GM21737 (cell line): ENCODE results near the gene XXYLT1.
"Not testable (repeated sequence)": the region's sequence is repeated elsewhere in the genome, so short reads cannot be mapped to it uniquely, and the experiment has no call there.

Source experiments
- ATAC-seq: cut with Tn5 transposase; IDR thresholded peaks from one replicate; pipeline ENCODE4 v1.9.1; 2021; ENCODE audit warnings: mild to moderate bottlenecking, moderate library complexity; ENCODE audit not compliant: unreplicated experiment

Gene XXYLT1

GRCh38 chr3:195058336-195059005 lies 212.5 kb downstream of the XXYLT1 start:
- no peak for ATAC-seq

DNA sequence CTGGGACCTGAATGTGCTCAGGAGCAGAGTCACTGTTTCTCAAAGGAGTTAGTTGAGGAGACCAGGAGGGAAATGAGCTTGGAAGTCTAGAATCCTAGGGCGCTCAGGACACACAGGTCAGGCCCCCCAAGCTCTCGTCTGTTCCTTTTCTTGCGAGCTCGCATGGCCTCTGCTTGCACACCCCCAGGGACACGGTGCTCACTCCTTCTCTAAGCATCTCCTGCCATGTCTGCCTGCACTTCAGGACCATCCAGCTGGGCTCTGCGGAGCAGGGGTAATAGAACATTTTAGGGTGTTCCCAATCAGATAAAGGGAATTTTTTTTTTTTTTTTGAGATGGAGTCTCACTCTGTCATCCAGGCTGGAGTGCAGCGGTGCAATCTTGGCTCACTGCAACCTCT lies 213.2 kb downstream of the XXYLT1 start:
- ATAC-seq: no peak

DNA sequence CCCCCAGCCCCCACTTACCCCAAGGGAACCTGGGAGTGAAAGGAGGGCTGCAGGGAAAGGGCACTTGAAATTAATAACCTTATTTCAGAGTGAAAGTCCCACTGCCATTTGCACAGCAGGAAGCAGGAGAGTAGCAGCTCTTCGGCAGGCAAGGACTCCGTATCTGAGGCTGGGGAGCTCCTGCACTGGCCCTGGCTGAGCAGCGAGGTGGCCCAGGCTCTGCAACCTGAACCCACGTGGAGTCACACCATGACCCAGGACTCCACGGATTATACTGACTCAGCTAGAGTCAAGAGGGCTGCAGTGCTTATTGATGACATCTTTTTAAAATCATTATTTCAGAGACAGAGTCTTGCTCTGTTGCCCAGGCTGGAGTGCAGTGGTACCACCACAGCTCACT lies 214.5 kb downstream of the XXYLT1 start:
- no peak for ATAC-seq

DNA sequence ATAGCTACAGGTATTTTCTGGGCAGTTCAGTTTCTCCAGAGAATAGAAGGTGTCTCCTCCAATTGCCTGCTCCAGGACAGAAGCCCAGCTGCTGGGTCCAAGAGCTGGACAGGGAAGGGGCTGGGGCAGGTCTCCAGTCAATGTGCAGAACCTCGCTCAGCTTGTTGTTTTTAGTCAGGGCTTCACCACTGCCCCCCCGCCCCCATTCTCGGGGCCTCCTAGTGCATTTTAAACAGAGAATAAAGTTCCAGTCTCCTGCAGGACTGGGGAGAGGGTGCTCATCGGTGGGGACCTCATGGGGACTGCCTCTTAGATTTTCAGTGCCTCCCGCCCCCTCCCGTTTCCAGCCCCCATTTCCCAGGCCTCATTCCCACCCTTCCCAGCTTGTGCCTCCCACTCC lies 216.6 kb downstream of the XXYLT1 start:
- ATAC-seq: no peak

- ATAC-seq: no peak
Measured at GRCh38 chr3:195052939-195053338, 218.0 kb downstream of the XXYLT1 start.

DNA sequence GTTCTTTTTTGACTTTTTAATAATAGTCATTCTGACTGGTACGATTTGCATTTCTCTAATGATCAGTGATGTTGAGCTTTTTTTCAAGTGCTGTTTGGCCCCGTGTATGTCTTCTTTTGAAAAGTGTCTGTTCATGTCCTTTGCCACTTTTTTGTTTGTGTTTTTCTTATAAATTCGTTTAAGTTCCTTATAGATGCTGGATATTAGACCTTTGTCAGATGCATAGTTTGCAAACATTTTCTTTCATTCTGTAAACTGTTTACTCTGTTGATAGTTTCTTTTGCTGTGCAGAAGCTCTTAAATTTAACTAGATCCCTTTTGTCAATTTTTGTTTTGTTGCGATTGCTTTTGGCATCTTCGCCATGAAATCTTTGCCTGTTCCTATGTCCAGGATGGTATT lies 220.7 kb downstream of the XXYLT1 start:
- ATAC-seq: not testable (repeated sequence)

DNA sequence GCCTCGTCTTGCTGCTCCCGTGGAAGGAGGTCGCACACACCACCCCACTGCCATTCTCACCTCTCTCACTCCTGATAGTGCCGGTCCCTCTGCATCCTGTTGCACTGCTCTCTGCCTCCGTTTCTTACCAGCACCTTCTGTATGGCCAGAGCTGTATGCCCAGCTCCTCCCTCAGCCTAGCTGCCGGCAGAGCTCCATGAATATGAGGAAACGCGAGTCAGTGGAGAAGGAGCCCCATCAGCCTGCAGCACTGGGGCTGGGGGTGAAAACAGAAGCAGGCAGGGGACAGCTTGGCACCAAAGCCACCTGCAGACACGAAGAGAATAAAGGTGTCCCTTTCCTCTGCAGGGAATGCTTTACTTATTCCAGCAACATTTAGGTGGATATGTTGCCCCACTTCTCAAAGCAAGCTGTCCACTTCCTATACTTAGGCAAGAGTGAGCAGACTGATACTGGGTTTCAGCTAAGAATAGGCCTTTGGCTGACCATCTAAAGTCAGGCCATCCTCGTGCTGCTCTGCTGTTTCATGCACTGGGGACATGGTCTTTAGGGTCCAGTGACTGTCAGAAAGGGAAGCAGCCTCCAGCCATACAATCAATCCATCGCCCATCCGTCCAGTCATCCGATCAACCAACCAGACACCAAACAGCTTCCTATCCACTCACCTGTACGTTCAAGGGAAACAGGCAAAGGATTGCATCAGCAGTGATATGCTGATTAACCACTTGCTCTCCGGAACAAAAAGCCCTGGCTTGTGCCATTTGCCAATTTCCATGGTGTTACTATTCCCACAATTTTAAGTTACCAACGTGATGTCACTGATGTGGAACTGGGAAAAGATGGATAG lies 222.7 kb downstream of the XXYLT1 start:
- no peak for ATAC-seq

DNA sequence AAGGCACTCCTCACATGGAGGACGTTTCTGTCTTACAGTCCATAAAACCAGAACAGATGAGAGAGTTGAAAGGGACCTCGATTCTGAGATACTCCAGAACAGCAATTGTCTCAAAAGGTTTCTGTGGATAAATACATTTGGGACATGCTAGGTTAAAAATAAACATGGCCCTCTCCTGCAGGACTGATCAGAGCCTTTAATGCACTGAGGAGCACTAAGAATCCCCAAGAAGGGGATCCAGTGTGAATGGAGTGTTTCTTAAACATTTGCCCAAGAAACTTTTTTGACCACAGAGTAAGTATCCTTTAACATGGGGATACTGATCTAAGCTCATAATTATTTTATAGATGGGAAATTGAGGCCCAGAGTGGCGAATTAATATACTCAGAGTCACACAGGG lies 223.4 kb downstream of the XXYLT1 start:
- no peak for ATAC-seq

DNA sequence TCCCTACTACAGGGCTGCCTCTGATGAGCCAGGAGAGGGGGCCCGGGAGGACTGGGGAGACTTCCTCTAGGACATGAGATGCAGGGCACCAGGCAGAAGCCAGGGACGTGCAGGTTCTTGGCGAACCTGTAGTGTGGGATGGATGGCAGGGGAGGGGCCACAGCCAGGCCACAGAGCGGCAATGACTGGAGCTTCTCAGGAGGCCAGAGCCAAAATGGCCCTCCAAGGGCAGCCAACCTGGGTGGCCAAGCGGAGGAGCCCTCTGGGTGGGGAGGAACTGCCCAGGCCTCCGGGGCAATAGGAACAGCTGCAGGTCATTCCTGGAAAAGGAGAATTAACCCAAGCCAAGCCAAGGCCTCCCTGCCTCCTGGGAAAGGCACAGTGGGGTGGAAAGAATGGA lies 224.5 kb downstream of the XXYLT1 start:
- no peak for ATAC-seq

DNA sequence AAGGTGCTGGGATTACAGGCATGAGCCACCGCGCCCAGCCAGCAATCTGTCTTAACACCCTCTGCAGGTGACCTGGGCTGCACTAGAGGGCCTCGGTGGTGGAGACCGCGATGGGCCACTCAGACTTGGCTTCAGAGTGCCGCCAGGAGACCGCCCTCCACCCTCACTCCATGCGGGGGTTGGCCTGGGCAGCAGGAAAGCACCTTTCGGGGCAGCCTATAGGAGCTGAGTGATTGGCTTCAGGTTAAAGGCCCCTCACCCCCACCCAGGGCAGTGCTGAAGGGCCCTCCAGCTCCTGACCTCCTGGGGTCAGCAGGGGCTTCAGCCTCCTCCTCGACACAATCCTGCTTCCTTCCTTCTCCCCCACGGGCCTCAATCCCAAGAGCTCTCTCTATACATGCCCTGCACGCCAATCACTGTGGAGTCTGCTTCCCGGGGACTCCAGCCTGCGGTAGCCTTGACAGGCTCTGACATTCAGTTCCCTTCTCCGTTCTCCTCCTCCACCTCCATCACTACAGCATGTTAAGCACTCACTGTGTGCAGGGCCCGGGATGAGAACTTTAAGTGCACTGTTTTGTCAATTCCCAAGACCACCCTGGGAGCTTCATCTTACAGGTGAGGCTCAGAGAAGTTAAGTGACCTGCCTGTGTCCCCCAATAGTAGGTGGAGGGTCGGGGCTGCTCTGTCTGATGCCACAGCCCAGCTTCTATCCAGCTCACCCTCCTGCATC lies 225.3 kb downstream of the XXYLT1 start:
- no peak for ATAC-seq

DNA sequence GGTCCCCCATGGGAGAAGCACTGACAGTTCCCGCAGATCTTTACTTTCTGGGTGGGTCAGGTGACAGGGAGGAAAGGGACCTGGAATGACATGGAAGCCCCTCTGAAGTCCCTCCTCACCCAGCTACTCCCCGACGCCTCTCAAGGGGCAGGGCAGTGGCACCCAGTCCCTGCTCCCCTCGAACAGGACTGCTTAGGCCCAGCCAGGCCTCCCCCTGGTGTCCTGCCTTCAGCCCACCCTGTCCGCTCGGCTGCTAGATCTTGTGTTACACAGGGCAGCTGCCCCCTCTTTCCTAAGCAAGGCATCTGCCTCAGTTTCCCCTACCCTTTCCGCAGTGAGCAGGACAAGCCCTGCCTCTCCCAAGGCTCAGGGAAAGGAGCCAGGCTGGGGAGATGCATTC lies 226.5 kb downstream of the XXYLT1 start:
- ATAC-seq: no peak

DNA sequence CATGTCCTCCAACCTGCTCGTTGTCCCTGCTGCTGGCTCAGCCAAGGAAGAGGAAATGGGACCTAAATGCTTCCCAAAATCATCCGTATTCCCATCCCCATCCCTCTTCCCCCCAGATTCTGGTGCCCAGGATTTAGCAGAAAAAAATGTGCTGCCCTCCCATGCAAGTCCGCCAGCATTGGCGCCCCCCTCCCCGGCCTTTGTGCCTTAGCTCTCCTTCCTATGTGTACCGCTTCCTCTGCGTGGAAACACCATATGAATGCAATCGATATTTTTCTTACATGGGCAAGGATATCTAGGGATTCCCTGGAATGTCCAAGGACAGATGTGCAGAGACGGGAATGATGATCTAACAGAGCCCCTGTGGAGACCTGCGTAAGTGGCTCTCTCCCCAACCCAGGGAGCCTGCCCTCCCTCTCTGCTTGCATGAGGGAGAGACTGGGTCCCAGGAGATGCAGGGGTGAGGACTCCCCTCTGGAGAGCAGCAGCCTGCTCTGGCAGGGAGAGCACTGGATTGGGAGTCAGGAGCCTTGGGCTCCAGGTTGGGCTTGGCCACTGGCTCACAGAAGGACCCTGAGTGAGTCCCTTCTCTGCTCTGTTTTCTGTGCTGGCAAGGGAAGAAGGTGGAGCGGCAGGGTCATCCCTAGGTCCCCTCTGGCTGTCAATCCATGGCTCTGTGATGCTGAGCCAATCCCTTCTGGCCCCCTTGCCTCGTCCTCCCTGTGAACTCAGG lies 227.2 kb downstream of the XXYLT1 start:
- ATAC-seq: no peak

DNA sequence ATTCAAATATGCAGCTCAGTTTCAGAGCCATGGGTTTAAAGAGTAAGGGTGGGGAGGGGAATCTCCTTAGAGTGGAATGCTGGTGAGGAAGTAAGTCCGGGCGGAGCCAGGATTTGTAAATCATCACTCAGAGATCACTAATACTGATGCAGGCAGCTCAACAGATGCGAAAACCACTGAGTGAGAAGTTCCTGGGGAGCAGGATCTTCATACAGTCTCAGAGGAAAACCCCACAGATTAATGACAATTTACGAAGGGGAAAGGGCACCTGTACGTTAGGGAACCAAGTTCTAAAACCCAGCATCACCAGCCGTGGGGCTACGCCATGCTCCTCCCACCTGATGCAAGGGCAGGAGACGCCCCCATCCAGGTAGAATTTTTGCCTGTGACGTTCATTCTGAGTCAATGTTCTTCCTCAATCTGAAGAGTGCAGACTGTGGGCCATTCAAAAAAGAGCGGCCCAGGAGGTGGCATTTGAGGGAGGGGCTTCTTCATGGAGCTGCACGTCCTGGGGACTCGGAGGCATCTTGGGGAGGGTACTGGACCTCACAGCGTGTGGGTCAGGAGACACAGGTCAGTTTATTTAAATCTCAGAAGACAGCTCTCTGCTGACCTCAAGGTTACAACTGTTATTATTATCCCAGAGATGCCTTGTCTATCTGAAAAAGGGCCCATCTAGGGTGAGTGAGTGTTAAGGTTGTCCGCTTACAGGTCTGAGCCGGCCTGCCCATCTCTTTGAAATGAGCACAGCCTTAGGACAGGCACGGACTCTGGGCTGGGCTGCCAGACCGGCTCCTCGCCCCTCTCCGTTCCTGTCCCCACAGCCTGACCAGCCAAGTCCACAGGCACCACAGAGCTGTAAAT lies 228.0 kb downstream of the XXYLT1 start:
- no peak for ATAC-seq

DNA sequence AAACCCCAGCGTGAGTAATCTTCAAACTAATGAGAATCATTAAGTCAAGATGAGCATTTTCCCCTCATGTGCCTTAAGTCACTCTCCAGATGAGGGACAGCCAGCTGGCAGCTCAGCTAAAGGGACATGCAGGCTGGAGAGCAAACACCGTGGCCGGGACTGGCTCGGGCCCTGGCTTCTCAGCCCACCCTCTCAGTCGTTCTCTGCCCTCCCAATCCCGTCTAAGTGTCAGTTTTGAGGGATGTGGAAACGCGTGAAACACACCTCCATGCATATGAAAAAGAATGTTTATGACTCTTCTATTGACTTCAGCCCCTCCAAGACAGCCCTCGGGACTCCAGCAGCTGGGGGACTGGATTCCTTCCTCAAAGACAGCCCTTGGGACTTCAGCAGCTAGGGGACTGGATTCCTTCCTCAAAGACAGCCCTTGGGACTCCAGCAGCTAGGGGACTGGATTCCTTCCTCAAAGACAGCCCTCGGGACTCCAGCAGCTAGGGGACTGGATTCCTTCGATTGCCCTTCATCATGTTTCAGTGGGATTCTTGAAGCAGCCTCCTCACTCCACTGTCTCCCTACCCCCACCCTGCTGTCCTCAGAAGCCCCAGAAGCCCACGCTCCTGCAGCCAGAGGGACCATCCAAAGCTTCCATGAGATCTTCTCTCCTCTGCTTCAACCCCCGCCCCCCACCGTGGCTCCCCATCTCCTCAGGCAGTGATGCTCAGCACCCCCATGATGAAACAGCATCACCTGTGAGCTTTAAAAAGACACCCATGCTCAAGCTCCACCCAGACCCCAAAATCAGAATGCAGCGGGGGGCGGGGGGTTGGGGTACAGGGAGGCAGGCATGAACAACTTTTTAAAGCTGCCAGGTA lies 228.9 kb downstream of the XXYLT1 start:
- no peak for ATAC-seq

DNA sequence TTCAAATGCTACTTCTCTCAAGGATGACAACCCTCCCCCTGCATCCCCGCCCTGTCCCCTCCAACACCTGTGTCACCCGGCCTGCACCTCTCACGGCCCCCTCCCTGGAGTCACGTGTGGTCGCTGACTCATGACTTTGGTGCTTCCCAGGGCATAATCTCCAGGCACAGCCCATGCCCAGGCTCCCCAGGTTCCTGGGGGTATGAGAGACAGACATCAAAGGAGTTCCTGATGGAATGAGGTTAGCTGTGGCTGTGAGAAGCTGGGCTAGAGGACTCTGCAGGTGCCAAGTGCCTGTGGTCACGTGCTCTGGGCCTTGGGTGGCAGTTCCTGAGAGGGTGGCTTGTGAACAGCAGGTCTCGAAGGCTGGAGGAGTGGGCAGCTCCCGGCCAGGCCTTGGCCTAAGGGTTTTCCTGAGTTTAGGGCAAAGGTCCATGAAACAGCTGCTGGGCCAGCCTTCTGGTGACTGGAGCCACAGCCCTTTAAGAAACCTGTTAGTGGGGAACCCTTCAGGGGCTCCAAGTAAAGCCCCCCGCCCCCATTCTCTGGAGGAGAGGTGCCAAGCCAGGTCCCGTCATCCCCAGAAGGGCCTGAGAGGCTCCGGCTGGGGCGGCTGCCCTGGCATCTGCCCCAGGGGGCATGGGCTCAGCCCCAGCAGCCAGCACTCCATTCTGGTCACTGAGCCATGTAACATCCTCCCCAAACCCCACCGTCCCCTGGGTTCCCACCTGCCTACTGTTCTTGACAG lies 230.0 kb downstream of the XXYLT1 start:
- ATAC-seq: no peak

DNA sequence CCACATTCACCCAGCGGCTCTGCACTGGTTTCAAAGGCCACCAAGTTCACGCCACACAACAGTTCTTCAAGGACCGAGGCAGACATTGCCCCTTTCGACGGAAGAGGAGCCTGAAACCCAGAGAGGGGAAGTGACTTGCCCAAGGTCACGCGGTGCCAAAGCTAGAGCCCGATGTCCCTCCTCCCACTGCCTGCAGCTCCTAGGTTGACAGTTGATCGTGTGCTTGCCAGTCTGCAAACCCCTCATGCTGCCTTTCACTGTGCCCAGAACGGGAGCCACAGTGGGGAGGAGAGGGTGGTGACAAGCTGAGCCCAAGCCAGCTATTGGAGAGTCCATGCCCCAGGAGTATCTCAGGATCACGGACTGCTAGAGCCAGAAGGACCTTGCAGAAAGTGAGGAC lies 230.9 kb downstream of the XXYLT1 start:
- no peak for ATAC-seq

- no peak for ATAC-seq
Measured at GRCh38 chr3:195039180-195039843, 231.6 kb downstream of the XXYLT1 start.

DNA sequence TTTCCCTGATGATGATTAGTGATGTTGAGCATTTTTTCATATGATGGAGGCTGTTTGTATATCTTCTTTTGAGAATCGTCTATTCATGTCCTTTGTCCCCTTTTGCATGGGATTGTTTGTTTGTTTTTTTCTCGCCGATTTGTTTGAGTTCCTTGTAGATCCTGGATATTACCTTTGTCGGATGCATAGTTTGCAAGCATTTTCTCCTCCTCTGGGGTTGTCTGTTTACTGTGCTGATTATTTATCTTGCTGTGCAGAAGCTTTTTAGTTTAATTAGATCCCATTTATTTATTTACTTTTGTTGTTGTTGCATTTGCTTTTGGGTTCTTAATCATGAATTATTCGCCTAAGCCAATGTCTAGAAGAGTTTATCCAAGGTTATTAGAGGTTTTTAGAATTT lies 232.8 kb downstream of the XXYLT1 start:
- no peak for ATAC-seq
